HUES64 (cell line): Measurements from ENCODE around the gene CBFA2T3.

Source experiments
- H3K27ac ChIP-seq: 2 replicates; pipeline ENCODE4 v1.7.0; 2013; ENCODE audit warnings: low read depth, low read length, inconsistent platforms
- H3K27me3 ChIP-seq: 2 replicates; pipeline ENCODE4 v1.6.1; 2013; ENCODE audit warnings: mild to moderate bottlenecking, low read length; ENCODE audit not compliant: insufficient read depth
- H3K36me3 ChIP-seq: 2 replicates; pipeline ENCODE4 v1.6.1; 2013; ENCODE audit warnings: mild to moderate bottlenecking, low read length; ENCODE audit not compliant: insufficient read depth
- H3K4me1 ChIP-seq: 2 replicates; pipeline ENCODE4 v1.6.1; 2013; ENCODE audit warnings: mild to moderate bottlenecking, low read length, moderate library complexity; ENCODE audit not compliant: insufficient read depth
- H3K4me3 ChIP-seq: 2 replicates; pipeline ENCODE4 v1.5.1; 2013; ENCODE audit warnings: mild to moderate bottlenecking, low read length, moderate library complexity
- H3K9ac ChIP-seq: 2 replicates; pipeline ENCODE4 v1.6.1; 2013; ENCODE audit warnings: mild to moderate bottlenecking, low read depth, low read length
- H3K9me3 ChIP-seq: 2 replicates; pipeline ENCODE4 v1.6.1; 2013; ENCODE audit warnings: low read depth, low read length; ENCODE audit not compliant: insufficient read depth
- WGBS: fragments of 150-250, 120-280 bp; methylation state at CpG from one replicate; pipeline ENCODE4 v1.1.7; 2013; ENCODE audit warnings: missing lambda C conversion rate; 5-methylcytosine and 5-hydroxymethylcytosine counted together

The CBFA2T3 gene

DNA sequence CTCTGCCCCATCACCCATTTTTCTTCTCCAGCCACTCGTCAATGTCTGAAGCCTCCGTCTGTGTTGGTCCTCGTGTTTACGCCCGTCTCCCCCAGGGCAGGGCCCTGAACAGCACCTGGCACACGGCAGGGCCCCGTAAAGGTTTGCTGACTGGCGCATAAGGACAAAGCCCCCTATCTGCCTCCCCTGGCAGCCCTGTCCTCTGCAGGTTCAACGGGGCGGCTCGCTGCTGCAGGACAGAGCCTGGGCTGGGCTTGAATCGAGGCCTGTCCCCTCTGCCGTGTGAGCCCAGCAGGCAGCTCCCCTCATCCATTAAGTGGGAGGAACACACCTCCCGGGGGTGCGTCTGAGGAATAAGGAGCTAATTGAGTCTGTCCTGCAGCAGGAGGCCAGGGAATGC lies 64.5 kb downstream of the CBFA2T3 start:
- H3K36me3 ChIP-seq, result no peaks in the 10 kb centered on the region
- H3K27ac ChIP-seq, result no peak overlapping the region
- H3K4me3 ChIP-seq, result no peak overlapping the region
- no peak overlapping the region for H3K9ac ChIP-seq
- H3K4me1 ChIP-seq, result no peaks in the 10 kb centered on the region
- no peaks in the 10 kb centered on the region for H3K9me3 ChIP-seq
- WGBS, result 86% methylated on average over 15 of the region's 15 CpGs
- H3K27me3 ChIP-seq, result no peaks in the 10 kb centered on the region

DNA sequence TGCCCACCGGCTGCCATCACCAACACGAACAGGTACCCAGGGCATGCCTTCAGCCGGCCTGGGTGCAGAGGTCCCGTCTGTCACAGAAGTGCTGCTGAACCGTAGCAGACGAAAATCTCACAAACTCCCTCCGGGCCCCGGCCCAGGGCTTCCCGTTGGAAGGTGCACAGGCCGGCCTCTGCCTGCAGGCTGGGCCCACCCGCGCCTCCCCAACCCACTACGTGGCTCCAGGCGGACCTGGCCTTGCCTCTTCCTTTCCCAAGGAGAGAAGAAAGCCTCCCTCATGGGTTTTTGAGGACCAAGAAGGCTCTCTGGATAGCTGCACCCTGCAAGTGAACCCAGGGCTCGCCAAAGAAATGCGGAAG lies 65.1 kb downstream of the CBFA2T3 start:
- no peaks in the 10 kb centered on the region for H3K9me3 ChIP-seq
- H3K27ac ChIP-seq, result no peak overlapping the region
- no peak overlapping the region for H3K9ac ChIP-seq
- no peak overlapping the region for H3K4me3 ChIP-seq
- no peaks in the 10 kb centered on the region for H3K4me1 ChIP-seq
- H3K27me3 ChIP-seq, result no peaks in the 10 kb centered on the region
- no peaks in the 10 kb centered on the region for H3K36me3 ChIP-seq
- WGBS, result 93% methylated on average over 16 of the region's 16 CpGs

DNA sequence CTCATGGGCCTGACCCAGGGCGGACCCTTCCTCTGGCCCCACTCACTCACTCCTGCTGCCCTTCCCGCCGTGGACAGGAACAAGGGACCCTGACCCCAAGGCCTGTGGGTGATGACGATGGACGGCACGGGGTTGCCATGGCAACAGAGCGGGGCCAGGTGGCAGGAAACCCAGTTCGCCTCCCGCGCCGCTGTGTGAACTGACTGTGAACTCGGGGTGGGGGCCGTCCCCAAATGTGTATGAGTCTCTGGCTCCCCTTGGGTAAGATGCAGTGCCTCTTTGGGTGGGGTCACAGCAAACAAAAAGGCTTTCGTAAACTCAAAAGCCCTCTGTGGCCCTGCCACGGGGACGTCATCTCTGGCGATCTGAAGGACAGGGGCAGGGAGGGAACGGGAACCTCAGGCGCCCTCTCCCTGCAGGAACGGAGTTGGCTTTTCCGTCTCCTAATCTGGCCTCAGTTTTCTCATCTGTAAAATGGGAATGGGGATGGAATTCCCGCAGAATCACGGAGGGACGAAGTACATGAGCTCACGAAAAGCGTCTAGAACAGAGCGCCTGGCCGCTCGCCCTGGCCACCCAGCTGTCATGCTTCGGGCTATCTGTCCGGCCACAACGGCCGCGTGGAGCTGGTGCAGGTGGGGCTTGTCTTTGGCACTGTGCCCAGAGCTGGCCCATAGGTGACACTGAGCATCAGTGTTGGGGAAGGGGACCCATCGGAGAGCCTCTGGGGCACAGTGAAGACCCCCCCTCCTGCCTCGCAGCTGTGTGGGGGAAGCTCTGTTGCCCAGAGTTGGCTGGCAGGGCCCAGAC lies 65.7 kb downstream of the CBFA2T3 start:
- Histone ChIP-seq H3K4me3 (no peak overlapping the region), H3K9me3 (no peaks in the 10 kb centered on the region), H3K27ac (no peak overlapping the region), H3K9ac (no peak overlapping the region), H3K27me3 (no peaks in the 10 kb centered on the region), H3K4me1 (no peaks in the 10 kb centered on the region), H3K36me3 (no peaks in the 10 kb centered on the region)
- WGBS, result 90% methylated on average over 36 of the region's 36 CpGs

GRCh38 chr16:88910284-88911135 lies 66.5 kb downstream of the CBFA2T3 start:
- H3K9ac ChIP-seq, result no peak overlapping the region
- H3K9me3 ChIP-seq, result no peaks in the 10 kb centered on the region
- no peaks in the 10 kb centered on the region for H3K36me3 ChIP-seq
- WGBS, result 80% methylated on average over 26 of the region's 26 CpGs
- no peak overlapping the region for H3K4me3 ChIP-seq
- H3K27me3 ChIP-seq, result no peaks in the 10 kb centered on the region
- H3K27ac ChIP-seq, result no peak overlapping the region
- no peaks in the 10 kb centered on the region for H3K4me1 ChIP-seq

DNA sequence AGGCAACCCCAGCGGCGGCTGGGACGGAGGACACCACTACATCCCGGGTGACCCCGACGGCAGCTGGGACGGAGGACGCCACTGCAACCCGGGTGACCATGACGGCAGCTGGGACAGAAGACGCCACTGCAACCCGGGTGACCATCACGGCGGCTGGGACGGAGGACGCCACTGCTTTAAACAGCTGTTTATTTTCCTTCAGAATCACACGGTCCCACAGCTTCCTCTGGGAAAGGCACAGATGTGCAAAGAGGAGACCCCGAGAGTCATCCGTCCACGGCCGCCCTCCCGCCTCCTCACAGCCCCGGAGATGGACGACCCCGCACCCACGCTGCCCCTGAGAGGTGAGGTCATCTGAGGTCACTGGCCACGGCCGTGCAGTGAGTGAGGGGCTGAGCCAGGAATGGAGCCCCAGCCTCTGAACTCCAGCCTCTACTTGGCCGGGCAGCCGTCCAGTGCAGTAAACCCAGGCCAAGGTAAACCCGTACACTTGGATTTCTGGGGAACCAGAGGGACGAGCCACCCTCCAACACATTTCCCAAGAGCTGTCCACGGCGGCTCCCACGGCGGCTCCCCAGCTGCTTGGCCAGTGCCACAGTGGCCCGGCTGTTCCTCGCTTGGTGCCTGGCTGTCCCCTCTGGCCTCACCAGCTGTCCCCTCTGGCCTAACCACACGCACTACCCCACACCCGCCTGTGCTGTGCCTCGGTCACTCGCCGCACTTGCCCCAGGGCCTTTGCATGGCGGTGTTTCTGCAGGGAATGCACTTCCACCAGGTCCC lies 67.4 kb downstream of the CBFA2T3 start:
- Histone ChIP-seq H3K9me3 (no peaks in the 10 kb centered on the region), H3K36me3 (no peaks in the 10 kb centered on the region), H3K4me3 (no peak overlapping the region), H3K27me3 (no peaks in the 10 kb centered on the region), H3K9ac (no peak overlapping the region), H3K4me1 (no peaks in the 10 kb centered on the region), H3K27ac (no peak overlapping the region)
- 89% methylated on average over 44 of the region's 44 CpGs for WGBS

DNA sequence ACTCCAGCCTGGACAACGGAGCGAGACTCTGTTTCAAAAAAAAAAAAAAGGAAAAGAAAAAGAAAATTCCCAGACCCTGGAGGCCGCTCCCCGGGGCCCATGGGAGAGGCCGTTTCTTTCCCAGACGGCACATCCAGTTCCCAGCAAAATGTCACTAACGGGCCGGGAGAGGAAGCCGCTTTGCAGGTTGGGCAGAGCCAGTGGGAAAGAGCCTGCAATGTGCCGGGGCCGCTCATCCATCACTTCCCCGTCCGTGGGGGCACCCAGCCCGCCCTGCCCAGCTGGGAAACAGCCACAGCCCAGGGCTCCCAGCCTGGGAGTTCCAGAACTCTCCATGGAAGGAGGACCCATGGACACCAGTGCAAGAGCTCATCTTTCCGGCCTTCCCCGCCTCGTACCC lies 68.7 kb downstream of the CBFA2T3 start:
- Histone ChIP-seq H3K9me3 (no peaks in the 10 kb centered on the region), H3K27me3 (no peaks in the 10 kb centered on the region), H3K36me3 (no peaks in the 10 kb centered on the region), H3K27ac (no peak overlapping the region), H3K9ac (no peak overlapping the region), H3K4me3 (no peak overlapping the region), H3K4me1 (no peaks in the 10 kb centered on the region)
- 87% methylated on average over 17 of the region's 17 CpGs for WGBS

GRCh38 chr16:88907768-88908167 lies 69.2 kb downstream of the CBFA2T3 start:
- no peaks in the 10 kb centered on the region for H3K9me3 ChIP-seq
- no peaks in the 10 kb centered on the region for H3K36me3 ChIP-seq
- no peak overlapping the region for H3K4me3 ChIP-seq
- no peak overlapping the region; the same call in 1 of the 2 replicates for H3K9ac ChIP-seq
- no peaks in the 10 kb centered on the region for H3K4me1 ChIP-seq
- no peak overlapping the region for H3K27ac ChIP-seq
- no peaks in the 10 kb centered on the region for H3K27me3 ChIP-seq
- 79% methylated on average over 4 of the region's 4 CpGs for WGBS

DNA sequence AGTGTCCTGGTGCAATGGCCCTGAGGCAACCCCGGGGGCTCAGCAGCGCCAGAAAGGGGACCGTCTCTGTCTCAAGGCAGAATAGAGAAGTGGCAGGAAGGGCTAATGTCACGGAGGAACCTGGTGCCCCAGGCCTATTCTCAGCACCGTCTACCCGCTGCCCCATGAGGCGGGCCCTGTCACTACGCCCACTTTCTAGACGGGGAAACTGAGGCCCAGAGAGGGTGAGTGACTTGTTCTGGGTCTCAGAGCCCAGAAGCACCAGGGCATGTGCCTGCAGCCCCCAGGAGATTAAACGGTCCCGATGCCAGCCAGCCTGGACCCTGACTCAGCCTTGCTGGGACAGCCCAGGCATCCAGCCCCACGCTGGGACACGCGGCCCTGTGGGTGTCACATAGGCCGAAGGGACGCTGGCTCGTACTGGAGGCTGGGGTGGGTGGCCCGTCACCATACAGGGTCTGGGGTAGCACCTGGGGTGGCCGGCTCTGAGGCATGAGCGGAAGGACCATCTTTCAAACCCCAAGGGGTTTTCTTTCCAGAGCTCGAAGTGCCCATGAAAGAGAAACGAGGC lies 70.4 kb downstream of the CBFA2T3 start:
- Histone ChIP-seq H3K9ac (no peak overlapping the region), H3K4me3 (no peak overlapping the region), H3K36me3 (no peaks in the 10 kb centered on the region), H3K27ac (no peak overlapping the region), H3K27me3 (no peaks in the 10 kb centered on the region), H3K9me3 (no peaks in the 10 kb centered on the region), H3K4me1 (no peaks in the 10 kb centered on the region)
- 90% methylated on average over 22 of the region's 22 CpGs for WGBS

DNA sequence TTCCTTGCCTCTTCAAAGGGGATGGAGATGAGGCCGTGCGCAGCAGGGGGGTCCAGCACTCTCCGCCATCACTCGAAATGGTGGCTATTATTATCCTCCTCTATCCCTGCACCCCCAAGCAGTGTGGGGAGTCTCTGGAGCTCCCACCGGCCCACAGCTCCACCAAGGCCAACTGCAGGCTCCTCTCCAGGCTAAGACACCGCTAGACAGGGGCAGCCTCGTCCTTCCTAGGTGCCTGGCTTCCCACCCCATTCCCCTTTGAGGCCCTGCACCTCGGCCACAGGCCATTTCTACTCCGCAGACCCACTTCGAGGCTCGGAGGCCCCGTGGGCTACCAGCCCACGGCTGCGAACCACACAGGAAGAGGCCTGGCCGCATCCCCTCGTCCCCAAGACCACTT lies 71.0 kb downstream of the CBFA2T3 start:
- no peaks in the 10 kb centered on the region for H3K36me3 ChIP-seq
- H3K27ac ChIP-seq, result no peak overlapping the region
- no peak overlapping the region for H3K9ac ChIP-seq
- H3K4me1 ChIP-seq, result no peaks in the 10 kb centered on the region
- no peaks in the 10 kb centered on the region for H3K27me3 ChIP-seq
- H3K4me3 ChIP-seq, result no peak overlapping the region
- H3K9me3 ChIP-seq, result no peaks in the 10 kb centered on the region
- 87% methylated on average over 16 of the region's 16 CpGs for WGBS

DNA sequence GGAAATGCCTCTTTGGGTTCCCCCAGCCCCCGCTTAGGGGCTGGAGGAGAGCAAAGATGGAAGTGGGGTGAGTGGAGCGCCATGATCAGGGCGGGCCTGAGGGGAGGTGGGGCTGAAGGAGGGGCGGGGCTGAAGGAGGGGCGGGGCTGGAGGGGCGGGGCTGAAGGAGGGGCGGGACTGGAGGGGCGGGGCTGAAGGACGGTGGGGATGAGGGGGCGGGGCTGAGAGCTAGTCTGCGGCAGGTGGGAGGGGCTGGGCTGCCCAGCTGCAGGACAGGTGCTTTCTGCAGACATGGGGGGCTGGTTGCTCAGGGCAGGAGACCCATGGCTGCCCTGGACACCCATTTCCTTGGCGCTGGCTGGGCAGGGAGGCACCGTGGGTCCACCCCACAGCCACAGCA lies 71.4 kb downstream of the CBFA2T3 start:
- H3K4me3 ChIP-seq, result no peak overlapping the region

More for the DNA sequence above, 71.4 kb downstream of the CBFA2T3 start:
- Histone ChIP-seq H3K4me1 (no peaks in the 10 kb centered on the region), H3K9me3 (no peaks in the 10 kb centered on the region), H3K27ac (no peak overlapping the region), H3K27me3 (no peaks in the 10 kb centered on the region), H3K36me3 (no peaks in the 10 kb centered on the region), H3K9ac (no peak overlapping the region)
- 49% methylated on average over 8 of the region's 13 CpGs for WGBS
